ENCODE data around the gene MLPH.

Gene MLPH, protein sequence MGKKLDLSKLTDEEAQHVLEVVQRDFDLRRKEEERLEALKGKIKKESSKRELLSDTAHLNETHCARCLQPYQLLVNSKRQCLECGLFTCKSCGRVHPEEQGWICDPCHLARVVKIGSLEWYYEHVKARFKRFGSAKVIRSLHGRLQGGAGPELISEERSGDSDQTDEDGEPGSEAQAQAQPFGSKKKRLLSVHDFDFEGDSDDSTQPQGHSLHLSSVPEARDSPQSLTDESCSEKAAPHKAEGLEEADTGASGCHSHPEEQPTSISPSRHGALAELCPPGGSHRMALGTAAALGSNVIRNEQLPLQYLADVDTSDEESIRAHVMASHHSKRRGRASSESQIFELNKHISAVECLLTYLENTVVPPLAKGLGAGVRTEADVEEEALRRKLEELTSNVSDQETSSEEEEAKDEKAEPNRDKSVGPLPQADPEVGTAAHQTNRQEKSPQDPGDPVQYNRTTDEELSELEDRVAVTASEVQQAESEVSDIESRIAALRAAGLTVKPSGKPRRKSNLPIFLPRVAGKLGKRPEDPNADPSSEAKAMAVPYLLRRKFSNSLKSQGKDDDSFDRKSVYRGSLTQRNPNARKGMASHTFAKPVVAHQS

DNA sequence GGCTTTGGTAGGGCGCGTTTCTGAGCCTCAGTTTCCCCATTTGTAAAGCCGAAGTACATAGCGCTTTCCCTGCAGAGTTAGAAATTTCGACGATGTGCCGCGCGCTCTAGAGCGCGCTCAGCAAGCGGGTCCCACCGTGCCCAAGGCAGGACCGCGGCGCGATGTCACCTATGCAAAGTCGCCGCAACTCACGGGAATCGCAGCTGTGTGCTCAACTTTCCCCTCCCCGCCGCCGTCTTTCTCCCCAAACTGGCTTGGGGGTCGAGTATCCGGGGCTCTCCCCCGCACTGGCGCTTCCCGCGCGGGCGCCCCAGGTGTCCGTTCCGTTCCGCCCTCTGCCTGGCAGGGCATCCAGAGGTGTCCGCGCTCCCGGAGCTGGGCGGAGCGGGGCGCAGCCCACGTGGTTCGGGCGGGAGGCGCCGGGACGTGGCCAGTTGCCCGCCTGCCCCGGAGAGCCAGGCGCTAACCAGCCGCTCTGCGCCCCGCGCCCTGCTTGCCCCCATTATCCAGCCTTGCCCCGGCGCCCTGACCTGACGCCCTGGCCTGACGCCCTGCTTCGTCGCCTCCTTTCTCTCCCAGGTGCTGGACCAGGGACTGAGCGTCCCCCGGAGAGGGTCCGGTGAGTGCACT is at the start of gene MLPH:
Gene MLPH (plus strand): TSS at position 433 of the 630 bp plus-strand sequence. CDS start 6,176 bp downstream, outside the sequence.
- no peak for DNase-seq

DNA sequence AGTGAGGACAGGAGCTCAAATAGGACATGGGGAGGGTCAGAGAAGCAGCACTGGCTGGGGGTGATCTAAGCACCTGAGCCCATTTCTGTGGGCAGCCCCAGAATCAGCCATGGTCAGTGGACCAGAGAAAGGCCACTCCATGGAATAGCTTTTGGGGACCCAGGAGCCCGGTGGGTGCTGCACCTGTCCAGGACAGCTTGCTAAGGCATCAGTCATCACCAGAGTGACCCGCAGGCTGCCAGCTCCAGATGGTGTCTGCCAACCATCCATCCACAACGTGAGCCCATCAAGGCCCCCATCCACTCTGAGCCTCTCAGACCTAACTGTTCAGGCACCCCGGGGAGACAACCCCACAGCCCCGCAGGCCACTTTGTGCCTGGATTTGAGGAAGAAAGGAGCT is 49.5 kb upstream of the MLPH start:
- DNase-seq = no peak

DNA sequence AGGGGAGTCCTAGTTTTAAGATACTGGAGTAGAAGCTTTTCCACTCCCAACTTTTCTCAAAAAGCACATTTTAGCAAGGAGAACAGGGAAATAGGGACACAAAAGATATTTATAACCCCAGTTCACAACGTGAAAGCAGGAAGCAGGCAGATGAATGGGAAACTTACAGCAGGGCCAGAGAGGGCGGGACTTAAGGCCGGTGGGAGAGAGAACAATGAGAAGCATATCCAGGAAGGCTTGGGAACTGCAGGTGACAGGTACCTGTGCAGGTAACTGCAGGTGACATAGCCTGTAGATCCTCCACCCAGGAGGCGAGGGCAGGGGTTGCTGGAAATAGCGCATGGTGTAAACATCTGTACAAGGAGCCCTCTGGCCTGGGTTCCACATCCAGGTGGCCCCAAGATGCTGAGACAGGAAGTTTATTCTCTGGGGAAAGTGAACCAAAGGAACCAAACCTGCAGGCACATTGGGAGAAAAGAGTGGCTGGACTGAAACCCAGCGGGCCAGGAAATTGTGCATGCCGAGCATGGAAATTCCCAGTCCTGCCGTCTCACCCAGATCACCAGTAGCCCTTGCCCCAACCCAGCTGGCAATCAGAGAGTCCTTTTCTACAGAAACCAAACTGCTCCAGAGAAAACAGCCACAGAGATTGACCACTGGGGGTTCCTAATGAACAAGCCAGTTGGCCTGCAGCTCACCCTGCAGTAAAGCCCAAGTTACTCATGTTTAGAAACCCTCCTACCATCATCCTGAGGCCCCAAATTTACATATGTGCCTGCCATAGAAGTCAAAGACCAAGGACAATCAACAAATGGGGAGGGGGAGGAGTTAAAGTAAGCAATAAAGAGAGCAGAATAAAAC is 48.7 kb upstream of the MLPH start:
- DNase-seq = no peak

DNA sequence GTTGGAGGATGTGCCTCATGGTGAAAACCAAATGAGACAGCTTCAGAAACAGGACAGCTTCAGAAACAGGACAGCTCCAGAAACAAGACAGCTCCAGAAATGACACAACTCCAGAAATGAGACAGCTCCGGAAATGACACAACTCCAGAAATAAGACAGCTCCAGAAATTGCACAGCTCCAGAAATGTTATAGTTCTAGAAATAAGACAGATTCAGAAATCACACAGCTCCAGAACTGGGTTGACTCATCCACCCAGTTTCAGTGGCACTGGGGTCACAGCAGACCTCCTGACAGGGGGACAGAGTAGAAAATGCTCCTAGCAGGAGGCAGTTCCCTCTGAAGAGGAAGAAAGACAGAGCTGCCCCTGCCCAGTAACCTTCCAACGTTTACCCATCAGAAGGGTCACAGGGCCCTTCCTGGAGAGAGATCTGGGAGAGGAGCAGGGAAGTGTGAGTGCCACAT is 46.2 kb upstream of the MLPH start:
- no peak for DNase-seq

DNA sequence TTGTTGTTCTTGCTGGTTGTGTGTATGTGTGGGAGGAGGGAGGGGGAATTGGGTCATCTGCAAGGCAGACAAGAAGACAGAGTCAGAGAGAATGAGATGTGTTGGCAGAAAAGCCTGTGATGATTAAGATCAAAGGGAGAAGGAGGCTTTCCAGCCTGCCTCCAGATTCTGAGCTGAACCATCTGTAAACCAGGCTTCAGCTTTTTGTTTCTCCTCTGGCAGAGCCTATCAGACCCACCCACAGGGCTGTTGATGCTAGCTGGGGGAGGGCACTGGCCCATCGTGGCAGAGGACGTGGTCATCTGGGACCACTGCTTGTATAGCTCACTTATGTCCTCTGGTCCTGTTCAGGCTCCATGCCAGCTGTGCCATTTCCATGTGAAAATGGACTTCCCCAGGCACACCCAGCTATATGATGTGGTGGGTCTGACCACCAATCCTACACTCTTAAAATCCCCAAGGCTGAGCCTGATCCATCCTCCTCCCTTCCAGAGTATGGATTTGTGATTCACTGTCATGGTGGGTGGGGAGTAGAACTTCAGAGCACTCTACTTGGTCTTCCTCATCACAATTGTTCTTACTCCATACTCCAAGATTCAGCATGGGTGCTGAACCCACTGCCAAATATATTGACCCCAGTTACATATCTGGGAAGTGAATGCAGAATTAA is 45.3 kb upstream of the MLPH start:
- DNase-seq = no peak

DNA sequence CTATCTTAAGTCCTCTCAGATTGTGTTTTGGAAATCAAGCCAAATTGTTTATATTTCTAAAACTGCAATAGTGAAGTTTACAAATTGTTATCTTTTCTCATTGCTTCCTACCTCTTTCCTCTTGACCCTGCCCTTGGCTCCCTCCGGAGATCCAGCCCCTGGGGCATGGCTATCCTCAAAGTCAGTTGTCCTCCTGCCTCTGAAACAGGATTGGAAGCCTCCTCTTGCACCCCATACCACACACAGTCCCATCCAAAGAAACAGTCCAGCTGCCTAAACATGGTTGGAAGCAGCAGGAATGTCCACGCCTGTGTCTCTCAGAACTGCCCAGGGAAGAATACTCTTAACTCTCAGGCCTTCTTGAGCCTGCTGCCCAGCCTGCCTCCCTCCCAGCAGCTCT is 43.0 kb upstream of the MLPH start:
- no peak for DNase-seq

DNA sequence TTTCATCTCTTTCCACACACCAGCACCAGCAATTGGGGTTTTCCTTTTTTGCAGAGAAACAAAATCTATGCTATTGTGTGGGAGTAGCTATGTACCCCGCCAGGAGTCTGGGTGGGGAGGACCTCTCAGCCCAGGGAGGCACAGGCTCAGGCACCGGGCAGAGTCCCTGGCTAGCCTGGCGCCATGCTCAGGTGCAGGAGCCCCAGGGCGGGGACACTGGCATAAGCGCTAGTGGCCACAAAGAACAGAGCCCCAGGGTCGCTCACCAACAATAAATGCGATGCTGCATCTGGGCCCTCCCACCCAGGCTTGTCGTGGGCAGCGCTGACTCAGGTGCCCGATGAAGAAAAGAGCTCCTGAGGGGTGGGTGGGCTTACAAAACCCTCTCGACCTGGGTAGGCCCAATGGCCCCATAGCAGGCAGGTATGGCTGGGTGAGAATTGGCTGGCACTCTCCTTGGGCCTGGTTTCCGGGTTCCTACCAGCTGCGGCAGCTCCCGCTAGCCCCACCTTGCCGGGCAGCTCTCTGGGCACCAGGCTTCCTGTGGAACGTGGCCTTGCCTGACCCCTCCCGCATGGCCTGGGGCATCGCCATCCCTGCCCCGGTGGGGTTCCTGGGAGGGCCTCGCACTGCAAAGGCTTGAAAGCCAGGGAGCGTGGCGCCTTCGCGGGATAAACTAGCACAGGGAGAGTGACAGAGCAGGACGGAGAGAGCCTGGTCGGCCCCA is 41.3 kb upstream of the MLPH start:
- no peak for DNase-seq

DNA sequence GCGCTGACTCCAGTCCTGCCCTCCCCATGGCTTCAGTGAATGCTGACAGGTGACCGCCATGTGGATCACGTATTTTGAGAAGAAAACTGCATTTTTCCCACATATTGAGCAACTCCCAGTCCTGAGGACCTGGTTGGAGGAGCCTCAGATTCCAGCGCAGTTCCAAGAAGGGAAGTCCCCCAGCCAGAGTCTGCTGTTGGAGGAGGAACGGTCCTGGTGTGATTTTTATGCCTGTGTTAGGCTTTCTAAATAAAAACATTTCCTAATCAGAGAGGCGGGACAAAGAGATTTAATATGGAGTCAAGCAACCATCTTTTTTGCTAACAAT is 40.7 kb upstream of the MLPH start:
- no peak for DNase-seq

DNA sequence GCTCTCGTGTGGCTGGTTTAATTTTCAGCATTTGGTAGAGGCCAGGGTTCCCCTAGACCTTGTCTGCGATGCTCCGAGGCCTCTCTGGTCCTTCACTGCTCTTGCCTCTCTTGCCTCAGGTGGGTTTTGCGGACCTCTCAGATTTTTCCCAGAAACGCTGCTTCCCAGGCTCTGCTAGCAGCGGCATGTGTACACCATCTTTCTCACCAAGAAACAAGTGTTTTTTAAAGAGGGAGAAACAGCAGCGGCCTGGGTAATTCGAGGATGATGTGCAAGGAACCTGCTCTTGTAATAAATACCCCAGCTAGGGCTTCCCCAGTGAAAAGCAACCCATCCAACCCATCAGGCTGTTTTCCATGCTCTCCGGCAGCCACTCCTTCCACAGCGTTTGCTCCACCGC is 39.6 kb upstream of the MLPH start:
- DNase-seq = no peak

DNA sequence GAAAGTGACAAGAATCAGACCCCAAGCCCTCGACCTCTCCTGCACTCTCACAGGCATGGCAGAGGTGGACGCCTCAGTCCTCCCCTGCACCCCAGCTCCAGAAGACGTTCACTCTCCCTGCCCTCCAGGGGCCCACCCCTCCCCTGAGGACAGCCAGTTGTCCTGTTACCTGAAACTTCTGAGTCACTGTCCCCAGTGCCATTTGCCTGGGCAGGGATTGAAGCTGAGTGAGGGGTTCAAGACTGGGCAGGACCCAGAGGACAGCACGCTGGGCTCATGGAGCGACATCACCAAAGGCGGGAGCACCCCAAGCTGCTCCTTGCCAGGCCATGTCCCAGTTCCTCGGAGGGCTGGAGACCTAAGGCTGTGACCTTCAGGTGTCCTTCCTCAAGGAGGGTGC is 38.9 kb upstream of the MLPH start:
- DNase-seq = no peak

DNA sequence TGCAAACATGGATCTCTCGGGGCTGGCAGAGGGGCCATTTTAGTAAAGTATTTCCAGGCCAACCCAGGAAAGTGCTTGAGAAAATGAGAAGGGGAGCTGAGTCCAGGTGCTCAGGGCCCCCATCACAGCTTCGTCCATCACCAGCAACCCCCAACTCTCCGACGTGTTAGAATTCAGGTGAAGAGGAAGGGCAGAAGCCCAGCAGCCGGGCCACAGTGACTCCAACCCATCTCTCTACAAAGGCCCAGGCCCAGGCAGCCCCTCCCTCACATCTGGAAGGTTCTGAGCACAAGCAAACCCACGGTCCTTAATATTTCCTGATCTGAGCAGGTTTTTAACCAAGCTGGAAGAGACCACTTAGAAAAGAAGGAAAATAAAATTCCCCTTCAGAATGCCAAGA is 38.4 kb upstream of the MLPH start:
- DNase-seq = no peak

DNA sequence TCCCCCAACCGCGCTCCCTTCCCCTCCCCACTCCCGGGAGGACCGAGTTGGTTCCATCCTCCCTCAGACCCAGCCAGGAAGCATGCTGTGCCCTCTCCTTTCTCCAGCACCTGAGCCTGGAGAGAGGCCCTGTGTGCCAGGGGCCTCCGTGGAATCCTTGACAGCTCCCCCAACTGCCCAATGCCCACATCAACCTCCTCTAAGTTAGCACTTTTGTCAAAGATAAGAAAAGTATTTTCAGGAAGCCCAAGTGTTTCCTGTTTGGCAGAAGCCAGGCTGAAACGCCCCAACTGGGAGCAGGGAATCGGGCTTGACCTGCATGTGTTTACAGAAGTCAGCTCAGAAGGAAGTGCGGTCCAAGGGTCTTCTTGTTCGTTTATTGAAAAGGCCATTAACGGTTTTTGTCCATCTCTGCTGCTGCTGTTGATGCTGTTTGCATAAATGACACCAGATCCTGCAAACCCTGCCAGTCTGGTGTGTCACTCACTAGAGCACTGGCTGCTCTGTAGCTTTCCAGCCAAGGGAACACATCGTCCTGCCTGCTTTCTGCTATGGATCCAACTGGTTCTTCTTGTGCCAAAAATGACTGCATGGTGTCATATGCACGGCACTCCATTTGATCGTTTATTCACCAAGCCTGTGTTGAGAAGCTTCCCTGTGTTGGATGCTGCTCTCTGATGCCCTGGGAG is 37.7 kb upstream of the MLPH start:
- peak in 2 of 14 donors; percentile 30 to 85 for DNase-seq

DNA sequence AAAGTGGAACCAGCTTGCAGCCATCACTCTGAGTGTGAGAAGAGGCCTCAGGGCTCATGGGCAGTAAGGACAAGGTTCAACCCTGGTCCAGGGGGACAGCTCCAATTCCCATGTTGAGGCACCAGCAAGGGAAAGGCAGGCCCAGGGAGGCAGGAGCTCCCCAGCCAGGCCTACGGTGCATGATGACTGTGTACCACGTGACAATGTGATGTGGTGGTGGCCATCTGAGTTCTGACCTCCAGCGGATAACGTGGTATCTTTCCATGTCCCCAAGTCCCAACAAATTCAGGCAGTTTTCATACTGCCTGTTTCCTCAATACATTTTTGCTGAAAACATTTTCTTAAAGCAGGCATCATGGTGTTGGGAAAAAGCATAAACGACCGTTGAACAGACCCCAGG is 36.9 kb upstream of the MLPH start:
- no peak for DNase-seq

DNA sequence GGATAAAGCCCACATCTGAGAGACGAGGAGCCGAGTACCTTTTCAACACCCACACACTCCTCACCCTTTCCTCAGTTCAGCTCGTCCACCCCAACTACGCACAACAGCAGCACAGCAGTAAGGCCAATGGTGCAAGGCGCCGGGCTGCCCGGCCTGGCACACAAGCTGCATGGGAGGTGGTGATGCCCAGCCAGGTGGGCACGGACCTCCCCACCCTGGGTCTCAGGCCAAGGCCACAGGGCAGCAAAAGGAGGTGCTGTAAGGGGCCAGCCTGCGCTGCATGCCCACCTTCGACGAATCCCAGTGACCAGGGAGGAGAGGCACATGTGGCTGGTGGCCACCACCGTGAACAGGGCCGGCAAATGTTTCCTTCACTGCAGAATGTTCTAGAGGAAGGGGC is 36.5 kb upstream of the MLPH start:
- DNase-seq = no peak

DNA sequence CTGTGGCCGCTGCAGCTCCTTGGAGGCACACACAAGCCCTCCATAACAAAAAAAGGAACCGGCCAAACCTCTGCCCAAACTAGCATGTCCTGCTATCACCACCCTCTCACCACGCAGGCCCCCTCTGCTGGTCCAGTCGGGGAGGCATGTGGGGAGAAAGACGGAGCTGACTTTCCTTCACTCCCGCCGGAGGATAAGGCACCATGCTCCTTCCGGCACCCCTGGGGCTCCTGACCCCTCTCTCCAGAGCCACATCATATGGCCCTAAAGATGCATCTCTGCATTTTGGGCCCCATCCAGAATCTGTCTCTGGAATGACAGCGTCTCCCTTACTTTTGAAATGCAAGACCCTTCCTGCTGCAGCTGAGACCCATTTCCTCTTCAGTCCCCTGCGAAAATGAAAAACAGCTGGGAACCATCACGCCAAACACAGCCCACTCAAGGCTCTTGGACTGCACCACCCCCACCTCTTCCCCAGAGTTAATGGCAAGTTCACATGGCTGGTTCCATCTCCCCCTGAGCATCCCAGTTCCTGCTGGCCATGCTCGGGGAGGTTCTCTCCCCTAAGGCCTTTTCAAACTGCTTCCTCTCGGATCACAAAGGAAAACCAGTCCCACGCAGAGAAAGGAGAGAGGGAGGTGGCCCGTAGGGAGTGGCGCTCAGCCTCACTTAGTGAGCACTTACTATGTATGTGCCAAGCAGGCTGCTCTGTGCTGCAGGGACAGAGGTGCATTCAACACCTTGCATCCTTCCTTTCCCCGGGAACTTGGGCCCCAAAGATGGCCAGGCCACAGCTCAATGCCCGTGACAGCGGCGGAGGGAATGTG is 35.2 kb upstream of the MLPH start:
- no peak for DNase-seq

DNA sequence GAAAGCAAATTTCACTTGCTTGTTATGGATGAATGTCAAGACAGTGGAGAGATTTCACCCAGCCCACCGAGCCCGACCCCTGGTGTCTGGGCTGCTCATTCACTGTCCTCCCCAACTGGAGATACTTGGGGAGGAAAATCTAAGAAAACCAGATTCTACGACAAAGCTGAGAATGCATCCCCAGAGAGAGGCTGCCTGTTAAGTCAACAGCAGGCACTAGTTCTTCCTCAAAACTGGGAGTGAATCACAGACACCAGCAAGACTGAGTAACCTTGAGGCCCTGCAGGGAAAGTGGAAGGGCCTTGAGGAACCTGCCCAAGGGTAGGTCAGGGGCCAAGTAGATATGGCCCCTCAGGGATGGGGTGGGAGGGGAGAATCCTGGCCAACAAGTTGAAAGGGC is 34.2 kb upstream of the MLPH start:
- DNase-seq = no peak

DNA sequence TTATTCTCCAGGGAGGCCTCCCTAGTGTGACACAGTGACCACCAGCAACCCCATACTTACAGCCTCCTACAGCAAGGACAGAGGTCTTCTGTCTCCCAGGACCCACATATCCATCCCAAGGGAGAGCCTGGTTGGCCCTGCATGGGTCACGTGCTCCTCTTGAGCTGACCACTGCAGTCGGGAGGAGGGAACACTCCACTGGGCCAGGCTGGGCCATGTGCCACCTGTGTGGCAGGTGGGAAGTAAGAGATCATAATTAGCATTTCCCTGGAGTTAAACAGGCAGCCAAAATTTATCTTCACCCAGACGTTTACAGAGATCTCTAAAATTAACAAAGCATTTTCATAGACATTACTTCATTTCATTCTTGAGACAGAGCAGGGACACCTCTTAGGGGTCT is 33.4 kb upstream of the MLPH start:
- peak in 1 of 14 donors; percentile 47 for DNase-seq

DNA sequence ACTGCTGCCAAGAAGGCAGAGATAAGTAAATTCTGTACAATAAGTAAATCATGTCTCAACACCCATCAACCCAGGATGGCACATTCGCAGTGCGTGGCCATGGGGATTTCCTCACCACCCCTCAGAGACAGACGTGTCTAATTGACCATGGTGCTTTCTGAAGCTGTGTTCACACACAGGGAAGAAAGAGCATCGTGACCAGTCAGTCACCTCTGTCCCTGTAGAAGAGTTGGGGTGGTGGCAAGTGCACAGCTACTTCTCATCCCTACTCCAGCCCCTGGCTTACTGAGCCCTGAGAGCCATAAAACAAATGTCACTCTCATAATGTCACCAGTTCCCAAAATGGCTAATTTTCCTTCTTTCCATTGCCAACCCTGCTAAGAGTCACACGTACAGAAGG is 31.3 kb upstream of the MLPH start:
- DNase-seq = no peak

DNA sequence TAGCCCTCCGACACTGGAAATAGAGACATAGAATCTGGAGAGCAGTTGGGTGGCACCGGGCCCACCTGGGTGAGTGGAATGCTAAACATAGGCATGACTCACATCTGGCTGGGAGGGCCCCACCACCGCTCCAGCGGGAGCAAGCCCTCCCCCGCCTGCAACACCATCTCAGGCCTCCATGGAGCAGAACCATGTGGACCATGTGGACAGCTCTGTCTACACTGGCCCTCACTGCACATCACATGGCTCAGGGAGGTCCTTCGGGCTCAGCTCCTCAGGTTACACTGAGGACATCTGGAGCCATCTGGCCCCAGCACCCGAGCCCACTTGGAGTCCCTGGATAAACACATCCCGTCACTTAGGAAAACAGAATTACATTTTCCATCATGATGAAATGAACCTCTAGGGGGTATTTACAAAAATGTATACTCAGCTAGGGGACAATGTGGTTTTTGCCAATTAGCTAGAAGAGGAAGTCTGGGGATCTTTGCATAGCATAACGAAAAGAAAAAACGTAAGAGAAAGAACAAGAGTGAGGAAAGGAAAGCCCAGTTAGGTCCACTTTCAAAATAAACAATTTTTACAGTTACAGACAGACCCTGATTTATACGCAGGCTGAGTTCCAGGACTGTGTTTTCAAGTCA is 30.7 kb upstream of the MLPH start:
- no peak for DNase-seq

Data from C1 segment of cervical spinal cord (tissue), 14 donors.